Upper lobe of left lung (tissue), 6 donors: ENCODE measurements around the gene ZXDC. TPM values are rescaled to one million over a fixed set of nuclear protein-coding genes. Genes with fewer than 3 reads are reported as not detected.

Experiments
- ATAC-seq, 2 donors: fragments of 200-7000 bp; cut with Tn5 transposase; one replicate each; pipeline ENCODE4 v1.9.1; 2022; ENCODE audit warnings: mild to moderate bottlenecking in 2 of 2, moderate library complexity in 2 of 2; ENCODE audit not compliant: low FRiP score in 2 of 2
- DNase-seq, 2 donors: peaks; one replicate each; pipeline ENCODE4 v3.0.0-alpha.2; 2019 to 2020
- H3K27ac ChIP-seq, 4 donors: fragments of 200-600 bp; sonication (generic); one replicate each; pipeline ENCODE4 v1.5.1; 2016 to 2019
- H3K27me3 ChIP-seq, 4 donors: fragments of 200-600 bp; sonication (generic); one replicate each; pipeline ENCODE4 v1.5.1; 2017 to 2019
- H3K36me3 ChIP-seq, 4 donors: fragments of 200-600 bp; sonication (generic); one replicate each; pipeline ENCODE4 v1.5.1; 2016 to 2019
- H3K4me1 ChIP-seq, 4 donors: fragments of 200-600 bp; sonication (generic); one replicate each; pipeline ENCODE4 v1.5.1; 2018 to 2019
- H3K4me3 ChIP-seq, 4 donors: fragments of 200-600 bp; sonication (generic); one replicate each; pipeline ENCODE4 v1.5.1; 2017 to 2019; ENCODE audit warnings: mild to moderate bottlenecking in 2 of 4, moderate library complexity in 1 of 4
- H3K9me3 ChIP-seq, 4 donors: fragments of 200-600 bp; sonication (generic); one replicate each; pipeline ENCODE4 v1.5.1; 2018 to 2019
- CTCF ChIP-seq, 6 experiments: fragments of 450-650 bp in 4 of 6; fragments of 200-600 bp in 2 of 6; sonication (generic) in 2 of 6; IDR thresholded peaks; one replicate each; pipeline ENCODE4 v1.5.1; 2016 to 2019; ENCODE audit warnings: antibody characterized with exemption in 6 of 6
- EP300 ChIP-seq, 4 donors: sonication (generic); formaldehyde crosslinking; IDR thresholded peaks; one replicate each; pipeline ENCODE4 v1.5.1; 2017; ENCODE audit warnings: antibody characterized with exemption in 4 of 4, control low read depth in 2 of 4
- POLR2A ChIP-seq, 4 donors: fragments of 450-650 bp; IDR thresholded peaks; one replicate each; pipeline ENCODE4 v1.5.1; 2016 to 2017; ENCODE audit warnings: antibody characterized with exemption in 4 of 4, mild to moderate bottlenecking in 2 of 4
- POLR2AphosphoS5 ChIP-seq, 2 donors: sonication (generic); formaldehyde crosslinking; IDR thresholded peaks; one replicate each; pipeline ENCODE4 v1.5.1; 2017; ENCODE audit warnings: antibody characterized with exemption in 2 of 2
- WGBS, 2 donors: methylation state at CpG; one replicate each; pipeline ENCODE4 v1.1.5; 2017 to 2018; 5-methylcytosine and 5-hydroxymethylcytosine counted together
- total RNA-seq, 6 donors: library from RNA; depleted of rRNA in 4 of 6; stranded (reverse); fragments of >200 nt in 4 of 6; gene quantifications; one replicate each; pipeline versions ENCODE4 v1.1.0 to v1.2.1, GENCODE V29; 2016 to 2021
- donor health status: DM: no; HTN: no; CAD: no; lungs with moderate emphysema.
- donor health status: DM: no; HTN: yes; CAD: no; lungs with severe emphysema.

Gene ZXDC
- total RNA-seq, 6 donors from 2014 or later, result 35.9 to 112 (median 53.5) TPM

- Histone ChIP-seq H3K27ac (no peak overlapping the region), H3K9me3 (no peaks in the 10 kb centered on the region), H3K4me3 (no peak overlapping the region), H3K4me1 (no peaks in the 10 kb centered on the region), H3K36me3 (peaks cover 8 to 43% (median 31%) of the 10 kb centered on the region in 4 donors), H3K27me3 (no peaks in the 10 kb centered on the region)
- WGBS, 2 donors, result 97% methylated on average over 6 of the region's 6 CpGs
- ATAC-seq (no peak), DNase-seq (peak in 1 of 2 donors; percentile 39)
- TF ChIP-seq EP300 (IDR thresholded peaks at IDR 0.05), result no peak
- TF ChIP-seq POLR2AphosphoS5 (IDR thresholded peaks at IDR 0.05), result no peak
- no peak for TF ChIP-seq POLR2A (IDR thresholded peaks at IDR 0.05)
- no peak for TF ChIP-seq CTCF (IDR thresholded peaks at IDR 0.05)
Measured at GRCh38 chr3:126433105-126433430, 42.6 kb downstream of the ZXDC start.

GRCh38 chr3:126432361-126433104, 43.2 kb downstream of the ZXDC start:
- H3K9me3 ChIP-seq, result peaks cover 0 to 4% (median 0%) of the 10 kb centered on the region in 4 donors
- peaks cover 5 to 37% (median 25%) of the 10 kb centered on the region in 4 donors for H3K36me3 ChIP-seq
- H3K4me1 ChIP-seq, result no peaks in the 10 kb centered on the region
- no peak overlapping the region for H3K27ac ChIP-seq
- TF ChIP-seq POLR2AphosphoS5 (IDR thresholded peaks at IDR 0.05) (no peak), CTCF (IDR thresholded peaks at IDR 0.05) (no peak), POLR2A (IDR thresholded peaks at IDR 0.05) (no peak), EP300 (IDR thresholded peaks at IDR 0.05) (no peak)
- 95% methylated on average over 4 of the region's 4 CpGs for WGBS, 2 donors
- ATAC-seq, result no peak
- no peak for DNase-seq
- no peak overlapping the region for H3K4me3 ChIP-seq
- no peaks in the 10 kb centered on the region for H3K27me3 ChIP-seq

DNA sequence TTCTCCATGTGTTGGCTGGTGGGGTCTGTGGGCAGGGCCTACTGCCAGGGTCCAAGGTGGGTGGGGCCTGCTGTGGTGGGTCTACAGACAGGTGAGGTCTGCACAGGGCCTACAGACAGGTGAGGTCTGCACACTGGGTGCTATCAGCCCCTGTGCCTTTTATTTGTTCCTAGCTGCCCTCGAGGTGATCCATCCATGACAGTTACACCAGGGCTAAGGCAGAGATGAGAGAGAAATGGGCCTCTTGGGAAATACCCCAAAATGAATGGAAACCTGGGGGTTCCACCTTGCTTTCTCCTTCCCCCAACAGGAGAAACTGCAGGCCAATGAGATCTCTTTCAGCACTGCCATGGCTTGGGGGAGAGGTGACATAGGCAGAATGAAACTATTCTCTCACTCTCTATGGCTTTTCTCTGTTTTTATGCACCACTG, 44.6 kb downstream of the ZXDC start:
- H3K36me3 ChIP-seq, result peaks cover 0 to 23% (median 13%) of the 10 kb centered on the region in 4 donors
- no peak overlapping the region for H3K4me3 ChIP-seq
- 82 to 100% methylated on average over 1 of the region's 1 CpG for WGBS, 2 donors
- no peaks in the 10 kb centered on the region for H3K27me3 ChIP-seq
- DNase-seq (no peak), ATAC-seq (no peak)
- peaks cover 0 to 11% (median 5%) of the 10 kb centered on the region in 4 donors for H3K9me3 ChIP-seq
- no peaks in the 10 kb centered on the region for H3K4me1 ChIP-seq
- no peak overlapping the region for H3K27ac ChIP-seq
- TF ChIP-seq POLR2AphosphoS5 (IDR thresholded peaks at IDR 0.05) (no peak), CTCF (IDR thresholded peaks at IDR 0.05) (no peak), POLR2A (IDR thresholded peaks at IDR 0.05) (no peak), EP300 (IDR thresholded peaks at IDR 0.05) (no peak)

DNA sequence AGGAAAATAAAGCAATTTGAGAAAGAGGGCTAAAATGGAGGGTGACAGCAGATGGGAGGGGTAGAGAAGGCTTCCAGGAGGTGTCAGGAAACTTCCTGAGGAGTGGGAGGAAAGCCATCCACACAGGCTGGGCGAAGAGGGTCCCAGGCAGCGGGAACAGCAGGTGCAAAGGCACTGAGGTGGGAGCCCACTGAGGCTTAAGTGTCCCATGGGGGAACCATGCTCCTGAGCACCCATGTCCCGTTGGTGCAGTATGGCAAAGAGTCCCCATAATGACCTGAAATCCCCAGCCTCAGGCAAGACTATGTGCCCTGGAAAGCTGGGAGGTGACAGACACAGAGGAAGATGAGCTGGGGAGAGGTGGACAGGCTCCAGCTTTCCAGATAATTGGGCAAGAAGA, 50.9 kb downstream of the ZXDC start:
- no peak overlapping the region for H3K27ac ChIP-seq
- no peak for TF ChIP-seq POLR2AphosphoS5 (IDR thresholded peaks at IDR 0.05)
- TF ChIP-seq EP300 (IDR thresholded peaks at IDR 0.05), result no peak
- TF ChIP-seq CTCF (IDR thresholded peaks at IDR 0.05), result no peak
- TF ChIP-seq POLR2A (IDR thresholded peaks at IDR 0.05), result no peak
- WGBS, 2 donors, result 68 to 78% methylated on average over 3 of the region's 3 CpGs
- no peak for ATAC-seq
- no peak overlapping the region for H3K4me3 ChIP-seq
- no peaks in the 10 kb centered on the region for H3K4me1 ChIP-seq
- H3K36me3 ChIP-seq, result no peaks in the 10 kb centered on the region
- DNase-seq, result no peak
- peaks cover 0 to 14% (median 13%) of the 10 kb centered on the region in 4 donors for H3K9me3 ChIP-seq
- H3K27me3 ChIP-seq, result no peaks in the 10 kb centered on the region
